GM12892 (cell line): ENCODE data around the gene ZSCAN23.

Experiments used
- POLR2A ChIP-seq: IDR thresholded peaks from 2 replicates; pipeline ENCODE4 v1.6.1; 2011; ENCODE audit warnings: low read depth, low read length, control low read depth
- POLR2AphosphoS5 ChIP-seq: IDR thresholded peaks from 2 replicates; pipeline ENCODE4 v1.6.1; 2011; ENCODE audit warnings: low read depth, low read length, control low read depth
- TAF1 ChIP-seq: IDR thresholded peaks from 2 replicates; pipeline ENCODE4 v1.6.1; 2011; ENCODE audit warnings: low read depth, mild to moderate bottlenecking, control low read depth, low read length, borderline replicate concordance

DNA sequence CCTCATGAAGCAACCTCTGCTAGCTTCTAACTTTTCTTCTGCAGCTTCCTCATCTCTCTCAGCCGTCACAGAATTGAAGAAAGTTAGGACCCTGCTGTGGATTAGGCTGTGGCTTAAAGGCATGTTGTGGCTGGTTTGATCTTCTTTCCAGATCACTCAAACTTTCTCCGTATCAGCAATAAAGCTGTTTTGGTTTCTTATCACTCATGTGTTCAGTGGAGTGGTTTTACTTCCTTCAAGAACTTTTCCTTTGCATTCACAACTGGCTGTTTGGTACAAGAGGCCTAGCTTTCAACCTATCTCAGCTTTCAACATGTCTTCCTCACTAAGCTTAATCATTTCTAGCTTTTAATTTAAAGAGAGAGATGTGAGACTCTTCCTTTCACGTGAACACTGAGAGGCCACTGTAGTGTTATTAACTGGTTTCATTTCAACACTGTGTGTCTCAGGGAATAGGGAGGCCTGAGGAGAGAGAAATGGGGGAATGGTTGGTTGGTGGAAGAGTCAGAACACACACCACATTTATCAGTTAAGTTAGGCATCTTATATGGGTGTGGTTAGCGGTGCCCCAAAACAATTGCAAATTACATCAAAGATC is 17.2 kb downstream of the ZSCAN23 start:
- TF ChIP-seq POLR2AphosphoS5 (no peak), TAF1 (no peak), POLR2A (no peak)
